Activated CD4-positive, alpha-beta T cell treated with anti-CD3 and anti-CD28 coated beads for 36 hours (primary cell): ENCODE results near the gene GALNT7. TPM values are rescaled to one million over a fixed set of nuclear protein-coding genes. Genes with fewer than 3 reads are reported as not detected.

Experiments used
- ATAC-seq: fragments of 200-7000 bp; cut with Tn5 transposase; one replicate; pipeline ENCODE4 v1.10.0; 2021; ENCODE audit warnings: mild to moderate bottlenecking, moderate library complexity
- CTCF ChIA-PET: fragments of 350-600 bp; sonication (Branson Sonifier 250); formaldehyde crosslinking; loops from one replicate; lab custom pipeline; 2021; ENCODE audit warnings: antibody characterized with exemption; lab: Charles Lee
- POLR2A ChIA-PET: fragments of 350-600 bp; sonication (Branson Sonifier 250); formaldehyde crosslinking; loops from one replicate; lab custom pipeline; 2021; ENCODE audit warnings: antibody characterized with exemption, inconsistent platforms; lab: Charles Lee
- DNase-seq: peaks from one replicate; pipeline ENCODE4 v3.0.0-alpha.2; 2020
- H3K27ac Mint-ChIP-seq: one replicate; pipeline ENCODE4 v1.8.0; 2021; ENCODE audit warnings: mixed read lengths
- H3K27me3 Mint-ChIP-seq: one replicate; pipeline ENCODE4 v1.8.0; 2021; ENCODE audit warnings: mixed read lengths
- H3K36me3 Mint-ChIP-seq: one replicate; pipeline ENCODE4 v1.8.0; 2021; ENCODE audit warnings: low read depth, mixed read lengths
- H3K4me1 Mint-ChIP-seq: one replicate; pipeline ENCODE4 v1.8.0; 2021; ENCODE audit warnings: mixed read lengths
- H3K4me3 Mint-ChIP-seq: one replicate; pipeline ENCODE4 v1.8.0; 2021; ENCODE audit warnings: mild to moderate bottlenecking, moderate library complexity, mixed read lengths
- H3K9me3 Mint-ChIP-seq: one replicate; pipeline ENCODE4 v1.8.0; 2021; ENCODE audit warnings: low read depth, mixed read lengths
- intact Hi-C, 2 experiments: fragments of 100-400 bp; cut with DNase I in 1 of 2; cut with micrococcal nuclease in 1 of 2; formaldehyde crosslinking; loops; one replicate each; pipeline versions ENCODE4 v1.14.2 to v1.15.1; 2022 to 2024; cut with DNase I, micrococcal nuclease
- total RNA-seq, 2 experiments: library from RNA; stranded (reverse); gene quantifications; one replicate each; pipeline ENCODE4 v1.2.3, GENCODE V29; 2021

The GALNT7 gene
- total RNA-seq, 2 experiments from 2014 or later, result 11.4 to 15.1 TPM

DNA sequence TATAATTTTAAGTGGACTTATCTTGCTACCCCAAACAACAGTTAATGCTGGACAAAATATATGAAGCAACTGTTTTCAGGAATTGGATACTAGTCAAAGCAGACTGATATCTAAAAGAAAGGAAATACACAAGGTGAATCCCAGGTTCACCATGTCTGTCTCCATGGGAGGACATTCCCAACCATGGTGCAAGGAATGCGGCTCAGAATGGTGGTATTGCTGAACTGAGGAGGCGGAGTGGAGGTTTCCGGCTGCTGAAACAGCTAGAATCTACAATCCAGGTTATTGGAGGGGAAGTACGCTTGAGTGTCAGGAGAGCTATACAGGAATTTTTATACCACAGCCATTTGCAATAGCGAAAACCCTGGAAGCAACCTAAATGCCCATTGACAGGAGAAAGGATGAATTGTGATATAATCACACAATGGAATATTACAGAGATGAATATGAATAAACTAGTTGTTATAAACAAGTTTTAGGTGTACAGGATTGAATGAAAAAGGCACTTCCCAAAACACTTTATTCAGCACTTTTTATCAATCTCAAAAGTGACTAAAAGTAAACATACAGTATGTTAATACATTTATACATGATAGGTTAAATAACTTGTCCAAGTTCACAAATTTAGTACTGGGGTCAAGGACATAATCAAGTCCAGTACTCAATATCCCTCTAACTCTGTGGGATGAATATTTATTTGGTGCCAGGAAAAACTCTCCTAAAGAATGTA, 156.6 kb downstream of the GALNT7 start:
- Mint-ChIP-seq H3K4me3 (no peak overlapping the region), H3K27ac (no peak overlapping the region), H3K36me3 (peaks cover 35% of the 10 kb centered on the region), H3K27me3 (no peaks in the 10 kb centered on the region), H3K9me3 (no peaks in the 10 kb centered on the region), H3K4me1 (peaks cover 2% of the 10 kb centered on the region)
- intact Hi-C loops, result no loop called here
- no peak for DNase-seq
- ChIA-PET POLR2A (interaction anchor here (0.9 kb wide), 1 partner anchor 46 kb away, joined by 3 read pairs; the partner anchor contains the start of gene SAP30), CTCF (no interaction called here)
- ATAC-seq, result no peak

DNA sequence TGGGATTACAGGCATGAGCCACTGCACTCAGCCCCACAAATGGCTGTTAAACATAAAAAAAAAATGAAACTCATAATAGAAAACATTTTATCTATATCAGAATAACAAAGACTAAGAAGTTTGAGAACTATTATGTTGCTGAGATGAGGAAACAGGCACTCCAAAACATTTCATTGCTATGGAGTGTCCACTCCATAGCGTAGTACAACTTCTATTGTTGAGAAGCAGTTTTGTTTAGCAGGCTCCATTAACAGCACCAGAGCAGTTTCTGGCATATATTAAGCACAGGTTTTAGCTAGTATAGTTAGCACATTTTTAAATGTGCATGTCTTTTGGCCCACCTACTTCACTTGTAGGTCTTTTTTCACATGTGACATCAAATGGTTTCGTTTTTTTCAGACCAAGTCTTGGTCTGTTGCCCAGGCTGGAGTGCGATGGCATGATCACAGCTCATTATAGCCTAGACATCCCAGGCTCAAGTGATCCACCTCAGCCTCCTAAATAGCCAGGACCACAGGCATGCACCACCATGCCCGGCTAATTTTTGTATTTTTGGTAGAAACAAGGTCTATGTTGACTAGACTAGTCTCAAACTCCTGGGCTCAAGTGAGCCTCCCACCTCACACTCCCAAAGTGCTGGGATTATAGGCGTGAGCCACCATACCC, 159.8 kb downstream of the GALNT7 start:
- intact Hi-C loops, result no loop called here
- H3K4me3 Mint-ChIP-seq, result no peak overlapping the region
- no peak for ATAC-seq
- DNase-seq, result no peak
- peaks cover 13% of the 10 kb centered on the region for H3K4me1 Mint-ChIP-seq
- no peaks in the 10 kb centered on the region for H3K27me3 Mint-ChIP-seq
- H3K27ac Mint-ChIP-seq, result no peak overlapping the region
- ChIA-PET POLR2A (no interaction called here), CTCF (interaction anchor here (7.2 kb wide), 1 partner anchor 8 kb away, joined by 50 read pairs; no protein-coding TSS in a partner anchor)
- peaks cover 55% of the 10 kb centered on the region for H3K36me3 Mint-ChIP-seq
- no peaks in the 10 kb centered on the region for H3K9me3 Mint-ChIP-seq

GRCh38 chr4:173330590-173330989, 162.0 kb downstream of the GALNT7 start:
- intact Hi-C loops, result loop anchor here in 1 of 2 experiments (5.0 kb wide), 3 partner anchors 158 to 952 kb away; partner anchors contain the start of genes CEP44 and FBXO8
- Mint-ChIP-seq H3K9me3 (no peaks in the 10 kb centered on the region), H3K36me3 (peaks cover 58% of the 10 kb centered on the region), H3K4me1 (peaks cover 13% of the 10 kb centered on the region), H3K27me3 (no peaks in the 10 kb centered on the region), H3K4me3 (no peak overlapping the region), H3K27ac (no peak overlapping the region)
- POLR2A ChIA-PET, result interaction anchor here (0.8 to 2.5 kb wide), 3 partner anchors 9 to 41 kb away, joined by 4 to 16 read pairs (median 4); partner anchors contain the start of gene SAP30
- DNase-seq, result no peak
- ATAC-seq, result no peak
- CTCF ChIA-PET, result interaction anchor here (0.8 to 7.2 kb wide), 5 partner anchors 10 to 173 kb away, joined by 3 to 50 read pairs (median 4); no protein-coding TSS in a partner anchor

GRCh38 chr4:173332021-173332487, 163.4 kb downstream of the GALNT7 start:
- Mint-ChIP-seq H3K36me3 (peaks cover 52% of the 10 kb centered on the region), H3K27ac (peak overlapping the region; percentile 87), H3K9me3 (no peaks in the 10 kb centered on the region), H3K4me3 (peak overlapping the region; percentile 98), H3K4me1 (peaks cover 14% of the 10 kb centered on the region), H3K27me3 (peaks cover 5% of the 10 kb centered on the region)
- ChIA-PET POLR2A (interaction anchor here (2.5 kb wide), 1 partner anchor 38 kb away, joined by 16 read pairs; the partner anchor contains the start of gene SAP30), CTCF (interaction anchor here (1.5 to 7.2 kb wide), 3 partner anchors 12 to 162 kb away, joined by 3 to 50 read pairs (median 5); no protein-coding TSS in a partner anchor)
- intact Hi-C loops, result loop anchor here in 1 of 2 experiments (5.0 kb wide), 3 partner anchors 160 to 950 kb away; partner anchors contain the start of genes CEP44 and FBXO8
- DNase-seq (no peak), ATAC-seq (no peak)

DNA sequence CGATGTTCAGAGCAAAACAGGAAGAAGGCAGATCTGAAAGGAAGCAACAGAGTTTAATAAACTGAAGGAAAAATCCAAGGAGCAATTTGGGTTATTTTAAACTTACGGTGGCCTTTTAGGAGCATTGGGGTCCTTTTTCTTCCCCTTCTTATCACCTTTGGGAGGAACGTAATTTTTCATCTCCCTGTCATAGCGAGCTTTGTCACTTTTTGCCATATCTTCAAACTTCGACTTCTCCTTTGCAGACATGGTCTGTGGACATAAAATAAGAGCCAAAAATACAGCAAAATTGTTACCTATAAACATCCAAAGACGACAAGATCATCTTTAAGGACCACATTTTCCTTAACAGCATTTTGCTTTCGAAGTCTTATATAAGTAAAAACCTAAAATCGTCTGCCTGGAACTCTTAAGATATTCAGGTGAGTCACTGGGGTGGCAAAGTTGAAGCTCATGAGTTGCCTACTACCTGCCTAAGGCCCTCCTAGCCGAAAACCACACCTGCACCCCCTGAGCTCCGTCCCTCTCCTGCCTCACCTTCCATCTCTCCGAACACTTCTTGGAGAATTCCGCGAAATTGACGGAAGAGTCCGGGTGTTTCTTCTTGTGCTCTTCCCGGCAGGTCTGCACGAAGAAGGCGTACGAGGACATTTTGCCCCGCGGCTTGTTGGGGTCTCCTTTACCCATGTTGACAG, 164.5 kb downstream of the GALNT7 start:
- ATAC-seq (no peak), DNase-seq (peak; percentile 43)
- Mint-ChIP-seq H3K27me3 (peaks cover 7% of the 10 kb centered on the region), H3K4me1 (peaks cover 14% of the 10 kb centered on the region), H3K4me3 (peak overlapping the region; percentile 98), H3K36me3 (peaks cover 51% of the 10 kb centered on the region), H3K27ac (peak overlapping the region; percentile 90), H3K9me3 (no peaks in the 10 kb centered on the region)
- intact Hi-C loops, result loop anchor here in 1 of 2 experiments (5.0 kb wide), 3 partner anchors 159 to 949 kb away; partner anchors contain the start of genes CEP44 and FBXO8
- POLR2A ChIA-PET, result interaction anchor here (1.1 to 5.1 kb wide), 3 partner anchors 14 to 38 kb away, joined by 4 to 107 read pairs (median 7); partner anchors contain the start of gene SAP30
- CTCF ChIA-PET, result interaction anchor here (0.6 to 7.2 kb wide), 4 partner anchors 13 to 1119 kb away, joined by 3 to 50 read pairs (median 10); partner anchors contain the start of gene SAP30

- H3K36me3 Mint-ChIP-seq, result peaks cover 47% of the 10 kb centered on the region
- ChIA-PET CTCF (interaction anchor here (0.6 to 7.2 kb wide), 5 partner anchors 13 to 1119 kb away, joined by 3 to 50 read pairs (median 6); partner anchors contain the start of gene SAP30), POLR2A (interaction anchor here (1.1 to 5.1 kb wide), 3 partner anchors 15 to 37 kb away, joined by 4 to 107 read pairs (median 7); partner anchors contain the start of gene SAP30)
- H3K4me1 Mint-ChIP-seq, result peaks cover 14% of the 10 kb centered on the region
- H3K27ac Mint-ChIP-seq, result peak overlapping the region; percentile 99
- intact Hi-C loops, result loop anchor here (1.0 to 5.0 kb wide), 6 partner anchors 37 to 949 kb away; partner anchors contain the start of genes CEP44 (in 2 of the 2), FBXO8 (in 2 of the 2) and SAP30 (in 2 of the 2)
- H3K9me3 Mint-ChIP-seq, result no peaks in the 10 kb centered on the region
- peak overlapping the region; percentile 98 for H3K4me3 Mint-ChIP-seq
- no peak for ATAC-seq
- peak; percentile 61 for DNase-seq
- H3K27me3 Mint-ChIP-seq, result peaks cover 7% of the 10 kb centered on the region
Measured at GRCh38 chr4:173333658-173334084, 165.1 kb downstream of the GALNT7 start.

DNA sequence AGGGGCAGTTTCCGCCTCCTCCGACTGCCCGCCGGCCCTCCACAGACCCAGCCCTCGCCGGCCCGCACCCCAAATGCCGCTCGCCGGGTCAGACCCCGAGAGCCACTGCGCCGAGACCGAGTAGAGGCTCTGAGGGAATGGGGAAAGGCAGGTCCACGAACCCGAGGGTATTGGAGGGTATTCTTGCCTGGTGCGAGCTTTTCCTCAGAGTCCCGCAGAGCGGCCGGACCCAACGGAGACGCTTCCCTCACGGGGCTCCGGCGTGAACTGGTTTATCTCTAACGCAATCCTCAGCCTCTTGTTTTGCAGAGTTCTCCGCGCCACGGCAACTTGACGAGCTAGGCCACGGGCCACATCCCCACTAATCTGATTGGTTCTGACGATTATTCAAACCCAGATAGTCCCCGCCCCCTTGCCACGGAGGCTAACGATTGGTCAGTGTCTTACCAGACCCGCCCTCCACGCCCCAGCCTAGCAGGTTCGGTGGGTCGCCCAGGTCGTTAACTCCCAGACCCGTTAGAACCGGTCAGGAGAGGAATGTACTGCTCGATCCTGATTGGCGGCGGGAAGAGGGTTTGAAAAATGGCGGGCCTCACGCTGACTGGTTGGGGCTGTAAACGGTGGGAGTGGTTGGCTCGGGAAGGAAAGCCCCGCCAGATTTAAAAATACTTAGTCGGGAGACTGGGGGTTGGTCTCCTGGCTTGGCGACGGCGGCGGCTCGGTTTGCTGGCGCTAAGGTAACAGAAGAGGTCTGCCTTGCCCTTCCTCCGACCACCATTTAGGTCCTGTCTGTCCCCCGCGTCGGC, 165.7 kb downstream of the GALNT7 start, which contains the start of gene HMGB2:
TSS of gene HMGB2 (minus strand) at position 274 of the 806 bp plus-strand sequence. CDS start 709 bp downstream, outside the sequence.
- Mint-ChIP-seq H3K27ac (peak within 1 kb of the TSS; percentile 99), H3K36me3 (peaks cover 42% of the 10 kb centered on the region), H3K4me3 (peak within 1 kb of the TSS; percentile 98), H3K9me3 (no peaks in the 10 kb centered on the region), H3K27me3 (peaks cover 7% of the 10 kb centered on the region), H3K4me1 (peaks cover 14% of the 10 kb centered on the region)
- ChIA-PET CTCF (interaction anchor here (1.0 to 7.2 kb wide), 4 partner anchors 14 to 36 kb away, joined by 4 to 50 read pairs (median 10); partner anchors contain the start of gene SAP30), POLR2A (interaction anchor here (0.6 to 5.1 kb wide), 12 partner anchors 11 to 981 kb away, joined by 3 to 107 read pairs (median 4); partner anchors contain the start of genes FBXO8, GALNT7 and SAP30)
- ATAC-seq (peak; percentile 95), DNase-seq (peak; percentile 100)
- intact Hi-C loops, result loop anchor here (1.0 to 5.0 kb wide), 6 partner anchors 36 to 949 kb away; partner anchors contain the start of genes CEP44 (in 2 of the 2), FBXO8 (in 2 of the 2) and SAP30 (in 2 of the 2)

DNA sequence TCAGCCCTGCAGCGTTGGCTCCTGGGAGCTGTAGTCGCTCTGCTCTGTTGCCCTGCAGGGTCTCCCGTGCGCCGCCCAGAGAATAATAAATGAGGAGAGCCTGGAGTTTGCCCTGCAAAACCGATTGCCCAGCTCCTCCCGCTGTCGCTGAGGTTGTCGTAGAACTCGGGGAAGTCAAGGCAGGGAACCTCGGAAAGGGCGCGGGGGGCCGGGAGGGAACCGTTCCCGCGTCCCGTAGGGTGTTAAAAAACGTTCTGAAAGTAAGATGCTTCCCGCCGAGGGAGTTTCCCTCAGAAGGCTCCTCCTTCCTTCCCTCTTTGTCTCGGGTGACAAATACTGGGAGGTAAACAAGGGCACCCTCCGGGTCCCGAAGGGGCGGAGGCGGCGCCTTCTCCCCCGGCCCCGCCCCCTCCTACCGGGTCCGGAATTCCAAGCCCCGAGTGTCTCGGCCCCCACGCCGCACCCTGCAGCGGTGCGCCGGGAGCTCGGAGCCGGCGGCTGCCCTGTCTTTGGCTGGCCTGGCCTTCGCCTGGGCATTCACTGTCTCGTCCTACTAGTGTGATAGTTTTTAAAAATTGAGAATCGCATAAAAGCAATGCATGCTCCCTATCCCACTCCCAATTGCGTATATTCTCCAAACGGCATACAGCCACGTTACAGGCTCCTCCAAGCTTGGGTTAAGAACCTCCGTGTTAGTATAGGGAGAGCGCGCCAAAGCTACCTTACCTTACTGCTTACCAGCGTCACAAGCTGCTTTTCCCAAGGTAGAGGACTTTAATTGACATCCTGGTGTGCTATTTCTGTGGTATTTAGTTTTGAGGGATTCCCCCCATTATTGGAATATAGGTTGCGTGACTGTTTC, 166.5 kb downstream of the GALNT7 start:
- CTCF ChIA-PET, result interaction anchor here (0.9 to 7.2 kb wide), 5 partner anchors 15 to 86 kb away, joined by 4 to 50 read pairs (median 5); partner anchors contain the start of gene SAP30
- Mint-ChIP-seq H3K27ac (peak overlapping the region; percentile 99), H3K9me3 (no peaks in the 10 kb centered on the region), H3K4me3 (peak overlapping the region; percentile 98), H3K36me3 (peaks cover 35% of the 10 kb centered on the region), H3K27me3 (peaks cover 8% of the 10 kb centered on the region), H3K4me1 (peaks cover 13% of the 10 kb centered on the region)
- DNase-seq, result peak; percentile 71
- peak; percentile 28 for ATAC-seq
- intact Hi-C loops, result loop anchor here (1.0 to 5.0 kb wide), 6 partner anchors 35 to 948 kb away; partner anchors contain the start of genes CEP44 (in 2 of the 2), FBXO8 (in 2 of the 2) and SAP30 (in 2 of the 2)
- POLR2A ChIA-PET, result interaction anchor here (0.6 to 5.1 kb wide), 11 partner anchors 10 to 980 kb away, joined by 3 to 107 read pairs (median 4); partner anchors contain the start of genes FBXO8, GALNT7 and SAP30
